H9 (cell line): ENCODE measurements around the gene HTT-AS. TPM values are rescaled to one million over a fixed set of nuclear protein-coding genes. Genes with fewer than 3 reads are reported as not detected.

Experiments used
- DNase-seq: peaks from one replicate; pipeline ENCODE4 v3.0.0-alpha.2; 2017
- H2AFZ ChIP-seq: one replicate; pipeline ENCODE4 v1.6.1; 2013; ENCODE audit warnings: mild to moderate bottlenecking, low read length, control low read depth, moderate library complexity
- H2AK5ac ChIP-seq: 2 replicates; pipeline ENCODE4 v1.6.1; 2013; ENCODE audit warnings: low read length, control low read depth, mixed read lengths; ENCODE audit not compliant: insufficient read length
- H2BK120ac ChIP-seq: one replicate; pipeline ENCODE4 v1.6.1; 2013; ENCODE audit warnings: low read depth, mild to moderate bottlenecking, low read length, control low read depth, inconsistent platforms; ENCODE audit not compliant: poor library complexity, severe bottlenecking
- H2BK12ac ChIP-seq: 2 replicates; pipeline ENCODE4 v1.6.1; 2013; ENCODE audit warnings: low read length, control low read depth, mixed read lengths, low read depth; ENCODE audit not compliant: insufficient read length
- H2BK15ac ChIP-seq: 2 replicates; pipeline ENCODE4 v1.6.1; 2013; ENCODE audit warnings: low read depth, low read length, control low read depth
- H2BK20ac ChIP-seq: one replicate; pipeline ENCODE4 v1.6.1; 2013; ENCODE audit warnings: low read depth, mild to moderate bottlenecking, low read length, control low read depth, inconsistent platforms; ENCODE audit not compliant: poor library complexity, severe bottlenecking
- H2BK5ac ChIP-seq: 2 replicates; pipeline ENCODE4 v1.6.1; 2013; ENCODE audit warnings: low read length, control low read depth, mixed read lengths; ENCODE audit not compliant: insufficient read length
- H3K14ac ChIP-seq: 2 replicates; pipeline ENCODE4 v1.6.1; 2013; ENCODE audit warnings: low read length, control low read depth; ENCODE audit not compliant: insufficient read depth
- H3K18ac ChIP-seq: 2 replicates; pipeline ENCODE4 v1.6.1; 2013; ENCODE audit warnings: low read depth, mild to moderate bottlenecking, mixed read lengths, low read length, control low read depth; ENCODE audit not compliant: insufficient read length
- H3K23ac ChIP-seq: 2 replicates; pipeline ENCODE4 v1.6.1; 2013; ENCODE audit warnings: low read length, control low read depth, mixed read lengths, low read depth; ENCODE audit not compliant: insufficient read length
- H3K23me2 ChIP-seq: 2 replicates; pipeline ENCODE4 v1.6.1; 2013; ENCODE audit warnings: low read depth, mild to moderate bottlenecking, mixed read lengths, low read length, control low read depth; ENCODE audit not compliant: insufficient read length, poor library complexity, severe bottlenecking
- H3K27ac ChIP-seq: 2 replicates; pipeline ENCODE4 v1.5.1; 2013; ENCODE audit warnings: low read length, control low read depth, mixed read lengths, low read depth; ENCODE audit not compliant: insufficient read length
- H3K27me3 ChIP-seq: 2 replicates; pipeline ENCODE4 v1.6.1; 2013; ENCODE audit warnings: low read length, control low read depth, inconsistent platforms; ENCODE audit not compliant: insufficient read depth
- H3K4ac ChIP-seq: 2 replicates; pipeline ENCODE4 v1.6.1; 2013; ENCODE audit warnings: low read depth, mild to moderate bottlenecking, control low read depth, inconsistent platforms, low read length, moderate library complexity
- H3K4me1 ChIP-seq: 2 replicates; pipeline ENCODE4 v1.6.1; 2013; ENCODE audit warnings: low read length, control low read depth, inconsistent platforms; ENCODE audit not compliant: insufficient read depth
- H3K4me2 ChIP-seq: 2 replicates; pipeline ENCODE4 v1.6.1; 2013; ENCODE audit warnings: low read length, control low read depth, mixed read lengths; ENCODE audit not compliant: insufficient read length, insufficient read depth
- H3K56ac ChIP-seq: 2 replicates; pipeline ENCODE4 v1.6.1; 2013; ENCODE audit warnings: low read depth, mild to moderate bottlenecking, mixed read lengths, low read length, control low read depth; ENCODE audit not compliant: insufficient read length
- H3K79me1 ChIP-seq: 2 replicates; pipeline ENCODE4 v1.6.1; 2013; ENCODE audit warnings: low read depth, mild to moderate bottlenecking, moderate library complexity, low read length, control low read depth, inconsistent platforms; ENCODE audit not compliant: insufficient read depth, poor library complexity, severe bottlenecking
- H3K79me2 ChIP-seq: 2 replicates; pipeline ENCODE4 v1.6.1; 2013; ENCODE audit warnings: low read length, control low read depth, inconsistent platforms; ENCODE audit not compliant: insufficient read depth
- H3K9ac ChIP-seq: 2 replicates; pipeline ENCODE4 v1.6.1; 2013; ENCODE audit warnings: low read length, control low read depth, mixed read lengths; ENCODE audit not compliant: insufficient read length; ENCODE audit errors: extremely low read depth
- H3K9me3 ChIP-seq: one replicate; pipeline ENCODE4 v1.6.1; 2013; ENCODE audit warnings: low read depth, low read length, inconsistent platforms; ENCODE audit not compliant: control insufficient read depth
- H3T11ph ChIP-seq: one replicate; pipeline ENCODE4 v1.6.1; 2013; ENCODE audit warnings: mild to moderate bottlenecking, low read length, control low read depth, inconsistent platforms
- H4K20me1 ChIP-seq: one replicate; pipeline ENCODE4 v1.6.1; 2013; ENCODE audit not compliant: control insufficient read depth, insufficient read length, insufficient read depth
- H4K5ac ChIP-seq: 2 replicates; pipeline ENCODE4 v1.6.1; 2013; ENCODE audit warnings: low read depth, mild to moderate bottlenecking, mixed read lengths, low read length, control low read depth; ENCODE audit not compliant: insufficient read length
- H4K8ac ChIP-seq: replicated peaks from 2 replicates; pipeline ENCODE4 v1.6.1; 2013; ENCODE audit warnings: low read length, control low read depth, mixed read lengths, low read depth; ENCODE audit not compliant: insufficient read length
- H4K91ac ChIP-seq: 2 replicates; pipeline ENCODE4 v1.6.1; 2013; ENCODE audit warnings: low read depth, mild to moderate bottlenecking, moderate library complexity, mixed read lengths, low read length, control low read depth; ENCODE audit not compliant: insufficient read length
- H3K27ac Mint-ChIP-seq, 3 experiments: 2 replicates in 2 of 3; 3 replicates in 1 of 3; pipeline ENCODE4 v1.8.0; 2020 to 2021; ENCODE audit warnings: mixed read lengths in 3 of 3, mild to moderate bottlenecking in 1 of 3, moderate library complexity in 1 of 3
- H3K27me3 Mint-ChIP-seq: 2 replicates; pipeline ENCODE4 v1.8.0; 2021; ENCODE audit warnings: low read depth, mild to moderate bottlenecking, moderate library complexity, mixed read lengths
- H3K36me3 Mint-ChIP-seq, 3 experiments: 2 replicates in 2 of 3; 3 replicates in 1 of 3; pipeline ENCODE4 v1.8.0; 2020 to 2021; ENCODE audit warnings: low read depth in 3 of 3, mixed read lengths in 3 of 3; ENCODE audit not compliant: insufficient read depth in 1 of 3
- H3K4me1 Mint-ChIP-seq, 2 experiments: 2 replicates each; pipeline ENCODE4 v1.8.0; 2020; ENCODE audit warnings: mixed read lengths in 2 of 2
- H3K4me3 Mint-ChIP-seq, 2 experiments: 2 replicates in 1 of 2; 3 replicates in 1 of 2; pipeline ENCODE4 v1.8.0; 2020 to 2021; ENCODE audit warnings: mild to moderate bottlenecking in 2 of 2, mixed read lengths in 2 of 2, moderate library complexity in 1 of 2
- H3K9me3 Mint-ChIP-seq, 2 experiments: 2 replicates in 1 of 2; 3 replicates in 1 of 2; pipeline ENCODE4 v1.8.0; 2020; ENCODE audit warnings: mild to moderate bottlenecking in 2 of 2, mixed read lengths in 2 of 2, moderate library complexity in 1 of 2
- CTCF ChIP-seq: fragments of 200-600 bp; sonication (generic); conservative IDR thresholded peaks from 3 replicates; pipeline ENCODE4 v1.8.0; 2021; ENCODE audit warnings: antibody characterized with exemption, mild to moderate bottlenecking
- WGBS: extraction: QIAGEN DNeasy Blood & Tissue Kit; methylation state at CpG from one replicate; pipeline ENCODE4 v1.1.7; 2013; ENCODE audit warnings: missing lambda C conversion rate, low lambda C conversion rate, mixed read lengths; ENCODE audit not compliant: insufficient read length; ENCODE audit errors: extremely low coverage; 5-methylcytosine and 5-hydroxymethylcytosine counted together
- total RNA-seq: library from RNA; stranded (reverse); gene quantifications from 2 replicates; pipeline ENCODE4 v1.2.1, GENCODE V29; 2021

HTT-AS gene
- total RNA-seq, 1 experiment from 2014 or later: not detected

DNA sequence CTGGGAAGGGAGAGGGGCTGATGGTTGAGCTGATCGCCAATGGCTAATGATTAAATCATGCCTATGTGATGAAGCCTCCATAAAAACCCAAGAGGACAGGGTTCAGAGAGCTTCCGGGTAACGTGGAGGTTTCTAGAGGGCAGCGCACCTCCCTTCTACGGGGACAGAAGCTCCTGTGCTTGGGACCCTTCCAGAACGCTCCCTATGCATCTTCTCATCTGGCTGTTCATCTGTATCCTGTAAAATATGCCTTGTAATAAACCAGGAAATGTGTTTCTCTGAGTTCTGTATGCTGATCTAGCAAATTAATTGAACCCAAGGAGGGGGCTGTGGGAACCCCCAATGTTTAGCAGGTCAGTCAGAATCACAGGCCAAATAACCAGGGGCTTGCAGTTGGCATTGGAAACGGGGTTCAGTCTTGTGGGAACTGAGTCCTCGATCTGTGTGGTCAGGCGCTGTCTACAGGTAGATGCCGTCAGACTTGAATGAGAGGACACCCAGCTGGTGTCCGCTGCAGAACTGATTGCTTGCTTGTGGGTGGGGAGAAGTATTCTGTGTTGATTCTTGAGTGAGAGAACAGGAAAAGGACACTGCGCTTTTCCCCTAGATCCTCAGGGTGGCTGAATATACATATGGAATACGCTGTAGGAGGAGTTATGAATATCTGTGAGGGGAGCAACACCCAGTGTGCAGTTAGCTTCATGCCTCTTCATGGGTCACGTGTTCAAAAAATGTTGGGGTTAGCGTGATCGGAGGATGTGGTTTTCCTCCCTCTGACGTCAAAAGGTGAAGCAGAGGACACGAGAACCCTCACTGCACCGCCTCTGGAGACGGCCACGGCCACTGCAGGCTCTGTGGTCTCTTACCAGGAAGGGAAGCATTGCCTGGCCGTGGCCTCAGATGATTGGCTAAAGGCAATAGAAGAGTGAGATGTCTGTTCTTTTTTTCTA is 29.2 kb downstream of the HTT-AS start:
- no peaks in the 10 kb centered on the region for H3K23me2 ChIP-seq
- no peak overlapping the region for H3T11ph ChIP-seq
- Mint-ChIP-seq H3K27me3 (no peaks in the 10 kb centered on the region), H3K4me1 (peaks cover 19 to 22% of the 10 kb centered on the region in 2 experiments), H3K27ac (no peak overlapping the region), H3K36me3 (no peaks in the 10 kb centered on the region; a peak in 1 of 7 replicates), H3K4me3 (no peak overlapping the region), H3K9me3 (no peaks in the 10 kb centered on the region)
- no peak for TF ChIP-seq CTCF
- H3K56ac ChIP-seq: no peak overlapping the region
- no peak overlapping the region for H2BK12ac ChIP-seq
- H2AFZ ChIP-seq: no peak overlapping the region
- no peak overlapping the region for H2BK20ac ChIP-seq
- H3K4me2 ChIP-seq: no peak overlapping the region
- no peaks in the 10 kb centered on the region for H4K20me1 ChIP-seq
- H4K91ac ChIP-seq: no peak overlapping the region
- H2AK5ac ChIP-seq: no peak overlapping the region
- no CpG with 5 or more reads among the region's 22 CpGs for WGBS
- H2BK5ac ChIP-seq: no peak overlapping the region
- H4K5ac ChIP-seq: no peak overlapping the region
- H3K27me3 ChIP-seq: no peaks in the 10 kb centered on the region
- no peak for DNase-seq
- no peak overlapping the region for H3K27ac ChIP-seq
- H3K9ac ChIP-seq: no peak overlapping the region
- H3K23ac ChIP-seq: no peak overlapping the region
- no peak overlapping the region for H3K4ac ChIP-seq
- H2BK120ac ChIP-seq: no peak overlapping the region
- no peaks in the 10 kb centered on the region; the same call in 1 of the 2 replicates for H3K4me1 ChIP-seq
- no peak overlapping the region for H4K8ac ChIP-seq
- H3K79me1 ChIP-seq: no peaks in the 10 kb centered on the region
- H2BK15ac ChIP-seq: no peak overlapping the region
- no peak overlapping the region for H3K18ac ChIP-seq
- H3K14ac ChIP-seq: no peak overlapping the region
- no peaks in the 10 kb centered on the region for H3K9me3 ChIP-seq
- no peaks in the 10 kb centered on the region for H3K79me2 ChIP-seq
